Endodermal cell (in vitro differentiated cells): ENCODE results near the gene HGFAC. TPM values are rescaled to one million over a fixed set of nuclear protein-coding genes. Genes with fewer than 3 reads are reported as not detected.
A peak's percentile ranks its signal among the peaks of the same experiment; 100 is the strongest.

ENCODE experiments used
- DNase-seq: peaks from one replicate; pipeline ENCODE4 v3.0.0-alpha.2; 2017
- H3K27ac ChIP-seq: 2 replicates; pipeline ENCODE4 v1.5.1; 2013; ENCODE audit warnings: mild to moderate bottlenecking, low read depth, low read length, moderate library complexity
- H3K27me3 ChIP-seq: 2 replicates; pipeline ENCODE4 v1.6.1; 2013; ENCODE audit warnings: mild to moderate bottlenecking, low read length, moderate library complexity; ENCODE audit not compliant: insufficient read depth, control insufficient read depth, poor library complexity, severe bottlenecking
- H3K36me3 ChIP-seq: 2 replicates; pipeline ENCODE4 v1.7.0; 2013; ENCODE audit warnings: mild to moderate bottlenecking, low read length, moderate library complexity; ENCODE audit not compliant: control insufficient read depth, insufficient read depth
- H3K4me1 ChIP-seq: one replicate; pipeline ENCODE4 v1.7.0; 2013; ENCODE audit warnings: low read length; ENCODE audit not compliant: control insufficient read depth, insufficient read depth
- H3K4me3 ChIP-seq: 2 replicates; pipeline ENCODE4 v1.5.1; 2013; ENCODE audit warnings: mild to moderate bottlenecking, low read length, moderate library complexity
- H3K9ac ChIP-seq: 2 replicates; pipeline ENCODE4 v1.6.1; 2013; ENCODE audit warnings: mild to moderate bottlenecking, low read length, moderate library complexity; ENCODE audit not compliant: poor library complexity, severe bottlenecking; ENCODE audit errors: extremely low read depth
- H3K9me3 ChIP-seq: 2 replicates; pipeline ENCODE4 v1.6.1; 2013; ENCODE audit warnings: mild to moderate bottlenecking, low read length, moderate library complexity; ENCODE audit not compliant: control insufficient read depth
- H3K27ac Mint-ChIP-seq: 2 replicates; pipeline ENCODE4 v1.8.0; 2020; ENCODE audit warnings: mixed read lengths
- H3K27me3 Mint-ChIP-seq: 2 replicates; pipeline ENCODE4 v1.8.0; 2021; ENCODE audit warnings: mild to moderate bottlenecking, mixed read lengths; ENCODE audit not compliant: insufficient read depth
- H3K36me3 Mint-ChIP-seq: 2 replicates; pipeline ENCODE4 v1.8.0; 2020; ENCODE audit warnings: low read depth, mixed read lengths
- H3K4me1 Mint-ChIP-seq: 2 replicates; pipeline ENCODE4 v1.8.0; 2020; ENCODE audit warnings: mixed read lengths
- H3K4me3 Mint-ChIP-seq: 2 replicates; pipeline ENCODE4 v1.8.0; 2020; ENCODE audit warnings: mild to moderate bottlenecking, moderate library complexity, mixed read lengths
- H3K9me3 Mint-ChIP-seq: 2 replicates; pipeline ENCODE4 v1.8.0; 2020; ENCODE audit warnings: mild to moderate bottlenecking, mixed read lengths
- CTCF ChIP-seq: fragments of 200-600 bp; sonication (generic); conservative IDR thresholded peaks from 2 replicates; pipeline ENCODE4 v1.5.0; 2021; ENCODE audit warnings: antibody characterized with exemption, mild to moderate bottlenecking
- WGBS, 2 experiments: methylation state at CpG; one replicate each; pipeline versions ENCODE4 v1.1.5 to v1.1.7; 2013; ENCODE audit warnings: missing lambda C conversion rate in 2 of 2, mixed read lengths in 1 of 2; ENCODE audit not compliant: insufficient coverage in 1 of 2, insufficient read length in 1 of 2; 5-methylcytosine and 5-hydroxymethylcytosine counted together
- total RNA-seq, 2 donors: library from RNA; stranded (reverse); fragmentation: NEBNext Ultra II Directional in 1 of 2; extraction: Animal tissue kit (Norgen Biotek cat#: 25700) in 1 of 2; gene quantifications; 2 replicates in 1 of 2; 3 replicates in 1 of 2; pipeline ENCODE4 v1.2.1, GENCODE V29; 2021

The HGFAC gene
- total RNA-seq, 2 donors from 2014 or later, result 0.46 TPM; not detected in 1

- Histone ChIP-seq H3K36me3 (peaks cover 6% of the 10 kb centered on the region), H3K27me3 (no peaks in the 10 kb centered on the region), H3K27ac (peak overlapping the region; percentile 38), H3K9ac (no peak overlapping the region), H3K4me1 (peaks cover 11% of the 10 kb centered on the region), H3K4me3 (no peak overlapping the region), H3K9me3 (no peaks in the 10 kb centered on the region)
- no peaks in the 10 kb centered on the region for H3K27me3 Mint-ChIP-seq
- TF ChIP-seq CTCF, result no peak
- peaks cover 7% of the 10 kb centered on the region for H3K36me3 Mint-ChIP-seq
- WGBS, 2 experiments, result 87 to 97% methylated on average over 10 to 17 of the region's 17 CpGs
- no peaks in the 10 kb centered on the region for H3K9me3 Mint-ChIP-seq
- DNase-seq, result peak; percentile 43
- no peak overlapping the region for H3K4me3 Mint-ChIP-seq
- H3K27ac Mint-ChIP-seq, result no peak overlapping the region
- H3K4me1 Mint-ChIP-seq, result peaks cover 34% of the 10 kb centered on the region
Observed at GRCh38 chr4:3411676-3412075, 30.1 kb upstream of the HGFAC start.

GRCh38 chr4:3412257-3413020 is 29.3 kb upstream of the HGFAC start:
- peaks cover 7% of the 10 kb centered on the region for H3K36me3 ChIP-seq
- no peak overlapping the region for H3K27ac Mint-ChIP-seq
- no peaks in the 10 kb centered on the region for H3K27me3 Mint-ChIP-seq
- no peak overlapping the region for H3K9ac ChIP-seq
- H3K9me3 ChIP-seq, result no peaks in the 10 kb centered on the region
- H3K4me3 Mint-ChIP-seq, result no peak overlapping the region
- H3K4me1 ChIP-seq, result peaks cover 11% of the 10 kb centered on the region
- no peak for TF ChIP-seq CTCF
- H3K4me3 ChIP-seq, result no peak overlapping the region
- 83 to 91% methylated on average over 11 to 21 of the region's 24 CpGs for WGBS, 2 experiments
- H3K27me3 ChIP-seq, result no peaks in the 10 kb centered on the region
- peak; percentile 42 for DNase-seq
- no peaks in the 10 kb centered on the region for H3K9me3 Mint-ChIP-seq
- peaks cover 29% of the 10 kb centered on the region for H3K4me1 Mint-ChIP-seq
- peaks cover 15% of the 10 kb centered on the region for H3K36me3 Mint-ChIP-seq
- H3K27ac ChIP-seq, result no peak overlapping the region

- Histone ChIP-seq H3K4me1 (peaks cover 9% of the 10 kb centered on the region), H3K27ac (no peak overlapping the region), H3K9ac (no peak overlapping the region), H3K27me3 (no peaks in the 10 kb centered on the region), H3K36me3 (peaks cover 12% of the 10 kb centered on the region), H3K4me3 (no peak overlapping the region), H3K9me3 (no peaks in the 10 kb centered on the region)
- no peaks in the 10 kb centered on the region for H3K9me3 Mint-ChIP-seq
- peaks cover 23% of the 10 kb centered on the region for H3K36me3 Mint-ChIP-seq
- DNase-seq, result peak; percentile 40
- no peak for TF ChIP-seq CTCF
- H3K27ac Mint-ChIP-seq, result no peak overlapping the region
- 93 to 98% methylated on average over 16 to 29 of the region's 29 CpGs for WGBS, 2 experiments
- no peak overlapping the region for H3K4me3 Mint-ChIP-seq
- H3K27me3 Mint-ChIP-seq, result no peaks in the 10 kb centered on the region
- peaks cover 21% of the 10 kb centered on the region for H3K4me1 Mint-ChIP-seq
Observed at GRCh38 chr4:3413217-3413671, 28.5 kb upstream of the HGFAC start.
